HG02610 (cell line): ENCODE data around the gene SRGAP2C.
"Not testable (repeated sequence)": the region's sequence is repeated elsewhere in the genome, so short reads cannot be mapped to it uniquely, and the experiment has no call there.

ENCODE experiments used
- ATAC-seq: cut with Tn5 transposase; IDR thresholded peaks from one replicate; pipeline ENCODE4 v1.9.1; 2021; ENCODE audit warnings: mild to moderate bottlenecking, moderate library complexity; ENCODE audit not compliant: unreplicated experiment

Gene SRGAP2C

DNA sequence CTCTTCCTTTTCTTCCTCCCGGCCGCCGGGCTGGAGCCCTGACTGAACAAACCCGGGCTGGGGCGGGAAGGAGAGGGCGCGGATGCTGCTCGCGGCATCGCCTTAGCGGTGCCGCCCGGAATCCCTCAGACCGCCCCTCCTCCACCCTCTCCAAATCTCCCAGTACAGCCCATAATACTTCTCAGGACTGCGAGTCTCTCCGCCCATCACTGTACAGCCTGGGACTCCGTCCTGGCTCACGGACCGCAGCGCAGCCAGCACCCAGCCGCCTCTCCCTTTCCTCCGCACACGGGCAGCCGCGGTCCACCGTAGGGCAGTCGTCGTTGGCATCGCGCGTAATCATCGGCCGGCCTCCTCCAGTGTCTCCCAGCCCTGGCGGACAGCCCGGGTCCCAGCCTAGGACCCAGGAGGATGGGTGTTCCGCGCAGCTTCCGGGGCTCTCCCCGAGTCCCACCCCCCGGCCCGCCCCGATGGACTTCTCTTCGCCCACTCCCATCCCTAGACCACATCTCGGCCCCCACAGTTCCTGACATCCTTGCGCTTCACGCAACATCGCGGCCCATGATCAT is 449 bp downstream of the SRGAP2C start:
- not testable (repeated sequence) for ATAC-seq

DNA sequence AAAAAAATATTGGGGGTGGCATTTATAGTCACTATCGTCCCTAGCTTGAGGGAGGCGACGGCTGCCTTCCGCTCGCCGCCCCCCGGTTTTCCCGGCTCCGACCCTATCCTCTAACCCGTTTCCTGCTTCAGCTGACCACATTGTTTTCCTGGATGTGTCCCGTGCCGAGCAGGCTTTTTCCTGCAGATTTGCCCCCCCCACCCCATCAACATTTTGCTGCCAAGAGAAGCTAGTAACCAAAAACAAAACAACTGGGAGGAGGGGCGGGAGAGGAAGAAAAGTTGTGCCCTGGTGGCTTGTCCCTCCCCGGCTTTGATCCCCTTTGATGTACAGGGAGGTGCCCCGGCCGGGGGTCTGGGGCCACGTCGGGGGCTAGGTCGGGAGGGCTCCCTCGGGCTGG is 1.4 kb downstream of the SRGAP2C start:
- not testable (repeated sequence) for ATAC-seq

DNA sequence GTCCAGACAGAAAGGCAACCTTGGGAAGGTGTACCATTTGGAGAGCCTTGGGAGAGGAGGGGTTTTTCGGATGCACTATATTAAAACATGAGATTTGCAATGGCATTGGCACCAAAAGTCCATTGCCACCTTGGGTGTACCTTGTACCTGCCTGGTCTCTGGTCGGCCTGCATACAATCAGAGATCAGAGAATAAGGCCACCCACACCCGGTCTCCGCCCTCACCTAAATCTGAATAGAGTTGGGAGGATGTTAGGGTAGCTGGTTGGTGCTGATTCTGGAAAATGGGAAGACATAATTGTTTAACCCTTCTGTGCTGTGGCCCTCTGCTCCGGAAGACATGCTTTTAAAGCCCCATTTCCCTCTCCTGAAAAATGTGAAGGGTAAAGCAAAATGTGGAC is 3.1 kb downstream of the SRGAP2C start:
- not testable (repeated sequence) for ATAC-seq

DNA sequence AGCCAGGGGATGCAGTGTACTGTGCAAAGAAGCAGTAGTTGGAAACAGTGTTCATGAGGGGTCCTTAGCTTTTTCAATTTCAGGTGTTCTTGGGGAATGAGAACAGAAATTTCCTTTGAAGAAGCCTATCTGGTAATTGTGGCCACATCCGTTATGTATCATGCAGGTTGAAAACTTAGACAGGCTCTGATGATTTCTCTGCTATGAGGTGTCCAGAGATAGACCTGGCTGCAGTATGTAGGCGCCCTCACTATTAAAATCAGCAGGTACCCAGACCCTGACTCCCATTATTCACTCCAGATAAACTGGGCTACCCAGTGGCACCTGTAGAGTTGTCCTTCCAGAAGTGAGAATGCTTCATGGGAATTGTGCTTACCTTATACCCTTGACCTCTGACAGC is 7.7 kb downstream of the SRGAP2C start:
- not testable (repeated sequence) for ATAC-seq

DNA sequence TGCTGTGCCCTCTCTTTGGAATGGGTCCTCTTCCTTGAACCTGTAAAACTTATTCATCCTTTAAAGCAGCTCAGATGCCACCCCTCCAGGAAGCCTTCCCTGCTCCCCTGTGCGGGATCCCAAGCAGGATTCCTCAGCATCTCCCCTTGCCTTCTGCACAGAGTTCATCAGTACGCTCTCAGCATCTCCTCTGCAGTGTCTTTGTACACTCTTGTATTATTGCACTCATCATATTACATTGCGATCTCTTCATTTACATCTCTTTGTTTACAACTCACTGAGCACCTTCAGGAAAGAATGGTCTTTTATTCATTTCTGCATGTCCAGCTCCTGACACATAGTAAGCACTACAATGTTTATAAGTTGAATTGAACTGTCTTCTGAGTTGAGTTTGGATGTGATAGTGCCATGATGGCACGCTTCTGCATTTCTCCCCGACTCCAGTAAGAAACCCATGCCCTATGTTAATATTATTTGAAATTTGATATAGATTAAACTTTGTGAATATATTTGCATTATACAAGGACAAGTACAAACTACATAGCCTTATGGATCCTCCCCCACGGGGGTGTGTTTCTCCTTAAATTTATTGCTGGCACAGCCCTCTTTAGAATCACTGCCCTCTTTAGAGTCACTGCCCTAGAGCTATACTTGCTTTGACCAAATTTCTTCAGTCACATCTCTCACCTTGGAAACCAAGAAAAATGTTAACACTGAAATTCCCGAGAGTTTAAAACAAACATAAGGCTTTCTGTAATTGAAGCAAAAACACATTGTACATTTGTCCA is 12.5 kb downstream of the SRGAP2C start:
- ATAC-seq, result not testable (repeated sequence)

DNA sequence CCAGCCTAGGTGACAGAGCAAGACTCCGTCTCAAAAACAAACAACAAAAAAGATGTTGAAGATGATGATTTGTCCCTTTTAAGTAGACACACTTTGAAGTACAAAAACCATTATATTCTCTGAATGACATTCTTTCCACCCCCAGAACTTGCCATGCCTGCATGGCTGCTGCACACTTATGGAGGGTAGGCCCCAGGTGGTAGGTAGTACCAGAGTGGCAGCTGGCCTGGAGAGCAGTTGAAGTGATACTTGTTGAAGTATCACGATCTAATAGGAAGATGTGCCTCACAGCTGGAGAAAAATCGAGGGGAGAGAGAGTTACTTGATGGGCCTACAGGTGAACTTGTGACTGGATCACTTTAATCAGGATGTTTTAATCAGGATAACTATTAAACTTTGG is 15.0 kb downstream of the SRGAP2C start:
- not testable (repeated sequence) for ATAC-seq

DNA sequence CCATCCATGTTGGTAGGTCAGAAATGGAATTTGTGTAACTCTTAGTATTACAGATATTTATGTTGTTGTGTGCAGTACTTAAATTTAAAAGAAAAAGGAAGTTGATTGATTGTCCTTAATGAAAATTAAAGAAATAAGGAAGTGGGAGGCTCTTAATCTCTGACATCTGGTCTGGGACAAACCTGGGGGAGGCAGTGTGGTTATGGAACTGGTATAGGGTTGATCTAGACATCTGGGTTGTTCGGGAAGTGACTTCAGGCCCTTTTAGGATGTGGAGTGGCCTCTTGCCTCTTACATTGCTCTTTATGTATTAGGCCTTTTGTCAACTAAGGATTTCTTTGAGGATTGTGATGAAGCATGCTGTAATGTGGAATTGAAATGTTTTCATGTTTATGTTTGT is 15.5 kb downstream of the SRGAP2C start:
- ATAC-seq, result not testable (repeated sequence)

DNA sequence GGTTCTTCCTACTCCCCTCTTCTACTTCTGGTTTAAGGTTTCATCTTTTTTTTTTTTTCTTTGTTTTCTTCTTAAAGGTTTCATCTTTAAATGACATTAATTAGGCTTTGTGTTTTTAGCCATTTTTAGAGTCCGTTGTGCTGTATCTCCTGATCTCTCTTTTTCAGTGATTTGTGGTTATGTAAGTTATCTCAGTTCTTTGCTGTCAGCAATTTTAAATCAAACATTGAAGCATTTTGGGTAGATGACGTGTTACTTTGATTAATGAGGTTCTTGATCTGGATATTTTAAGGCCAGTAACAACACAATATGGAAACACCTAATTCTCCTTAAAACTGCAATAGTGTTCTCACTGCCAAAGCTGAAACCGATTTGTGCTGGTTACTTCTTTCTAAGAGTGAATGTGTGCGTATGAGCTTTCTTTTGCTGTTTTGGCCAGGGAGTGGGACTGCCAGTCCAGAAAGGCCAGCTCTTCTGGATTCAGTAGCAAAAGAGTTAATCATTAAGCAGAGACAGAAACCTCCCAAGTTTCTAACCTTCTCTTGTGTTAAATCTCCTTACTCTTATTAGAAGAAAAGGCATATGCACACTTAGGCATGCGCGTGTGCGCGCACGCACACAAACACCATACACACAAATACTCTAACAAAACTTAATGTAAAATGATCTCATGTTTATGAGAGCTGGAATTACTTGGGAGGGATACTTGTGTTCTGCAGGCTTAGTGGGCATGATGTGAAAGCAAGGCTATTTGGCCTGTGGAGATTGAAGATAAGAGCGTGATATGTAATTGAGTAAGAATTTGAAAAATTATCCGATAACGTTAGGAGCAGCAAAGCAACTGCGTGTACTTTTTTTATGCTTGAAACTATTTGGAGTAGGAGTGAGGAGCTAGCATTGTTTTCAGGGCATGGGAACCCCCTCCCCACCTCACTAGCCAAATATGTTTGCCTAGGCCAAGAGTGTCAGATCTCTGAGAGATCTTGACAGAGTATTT is 16.5 kb downstream of the SRGAP2C start:
- ATAC-seq, result not testable (repeated sequence)

DNA sequence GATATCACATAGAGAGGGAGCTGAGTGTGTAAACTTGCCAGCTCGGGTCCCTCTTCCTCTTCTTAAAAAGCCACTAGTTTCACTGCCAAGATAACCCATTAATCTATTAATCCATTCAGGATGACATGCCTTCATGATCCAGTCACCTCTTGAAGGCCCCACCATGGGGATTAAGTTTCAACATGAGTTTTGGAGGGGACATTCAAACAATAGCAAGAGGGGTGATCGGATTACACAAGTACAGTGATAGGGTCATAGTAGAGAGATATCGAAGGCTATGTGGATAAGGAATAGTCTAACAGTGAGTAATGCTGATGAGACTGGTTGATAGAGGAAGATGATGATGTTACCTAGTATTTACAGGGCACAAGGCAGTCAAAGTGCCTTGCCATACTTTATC is 18.2 kb downstream of the SRGAP2C start:
- ATAC-seq, result not testable (repeated sequence)

DNA sequence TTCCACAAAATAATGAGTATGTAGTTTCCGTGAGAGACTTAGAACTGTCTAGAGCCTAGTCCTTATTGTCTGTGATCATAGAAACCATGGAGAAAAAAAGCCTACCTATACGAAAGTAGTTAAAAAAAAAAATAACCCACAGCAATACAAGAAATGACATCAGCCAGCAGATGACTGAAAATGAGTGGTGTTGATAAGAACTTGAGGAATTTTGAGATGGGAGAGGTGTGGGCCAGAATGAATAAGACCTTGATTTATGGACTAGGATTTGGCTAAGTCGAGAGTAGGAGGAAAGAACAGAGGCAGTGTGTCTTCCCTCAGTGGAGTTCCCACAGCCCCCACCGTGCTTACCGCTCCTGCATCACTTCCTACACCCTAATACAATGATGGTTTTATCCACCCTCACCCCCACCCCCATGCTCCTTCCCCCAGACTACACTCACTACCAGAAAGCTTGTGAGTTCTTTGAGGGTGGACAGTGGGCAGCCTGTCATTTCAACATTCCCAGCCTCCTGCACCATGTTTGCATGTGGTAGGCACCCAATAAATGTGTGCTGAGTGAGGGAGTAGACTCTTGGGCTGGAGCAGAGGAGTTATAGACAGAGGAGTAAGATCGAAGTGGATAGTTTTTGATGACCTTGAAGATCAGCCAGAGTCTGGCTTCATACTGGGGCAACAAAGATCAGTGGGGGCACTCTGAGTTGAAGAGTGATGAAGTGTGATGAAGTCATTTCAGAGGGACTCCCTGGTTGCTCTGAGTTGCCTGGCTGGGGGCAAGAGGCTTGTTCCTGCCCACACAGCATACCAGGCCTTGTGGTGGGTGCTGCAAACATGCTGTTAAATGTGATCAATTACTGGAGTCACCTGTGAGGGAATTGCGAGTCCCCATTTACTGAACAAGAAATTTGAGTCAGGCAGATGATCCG is 21.3 kb downstream of the SRGAP2C start:
- ATAC-seq, result not testable (repeated sequence)

DNA sequence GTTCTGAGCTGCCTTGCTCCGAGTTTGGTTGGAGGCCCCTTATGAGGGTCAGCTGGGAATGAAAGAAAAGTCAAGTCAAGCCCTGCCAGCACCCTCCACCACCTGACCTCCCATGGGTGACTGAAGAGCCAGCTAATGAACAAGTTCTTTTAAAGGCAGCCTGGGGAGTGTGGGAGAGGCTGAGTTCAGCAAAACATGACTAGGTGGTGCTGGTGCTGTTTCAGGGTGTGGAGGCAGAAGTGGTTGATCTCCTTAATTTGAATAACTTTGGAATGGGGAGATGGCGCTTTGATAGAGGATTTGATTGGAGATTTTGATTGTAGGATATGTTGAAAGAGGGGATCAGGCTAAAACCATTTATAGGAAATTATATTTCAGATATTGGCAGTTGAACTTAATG is 22.6 kb downstream of the SRGAP2C start:
- not testable (repeated sequence) for ATAC-seq

DNA sequence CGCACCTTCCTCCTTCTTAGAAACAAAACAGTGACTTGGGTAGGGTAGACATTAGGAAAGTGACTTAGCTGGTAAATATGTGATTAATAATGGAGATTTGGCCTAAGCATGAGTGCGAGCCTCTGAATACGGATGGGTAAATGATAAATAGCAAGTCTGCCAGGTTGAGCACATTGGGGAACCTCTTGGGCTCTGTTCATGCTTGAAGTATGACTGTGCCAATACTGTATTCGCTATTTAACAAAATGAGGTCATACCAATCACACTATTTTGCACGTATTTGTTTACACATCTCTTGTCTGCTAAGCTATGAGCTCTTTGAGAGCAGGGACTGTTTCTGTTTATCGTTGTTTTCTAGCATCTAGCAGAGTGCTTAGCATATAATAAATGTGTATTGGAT is 23.6 kb downstream of the SRGAP2C start:
- ATAC-seq, result not testable (repeated sequence)

DNA sequence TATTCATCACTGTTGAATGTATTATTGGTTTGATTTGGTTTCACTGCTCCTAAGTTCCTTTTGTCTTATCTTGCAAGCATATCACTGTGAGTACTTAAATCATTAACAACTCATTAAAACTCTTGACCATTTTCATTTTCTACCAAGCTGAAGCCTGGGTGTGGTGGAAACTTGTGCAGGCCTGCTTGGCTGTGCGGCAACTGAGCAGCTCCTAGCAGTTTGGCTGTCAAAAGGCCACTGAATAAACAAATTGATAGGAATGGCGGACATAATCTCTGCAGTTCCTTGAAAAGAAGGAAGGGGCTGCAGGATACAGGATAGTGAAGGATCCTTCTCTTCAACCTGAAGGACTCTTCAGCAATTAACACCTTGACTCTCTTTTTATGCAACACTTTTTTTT is 26.0 kb downstream of the SRGAP2C start:
- ATAC-seq, result not testable (repeated sequence)

DNA sequence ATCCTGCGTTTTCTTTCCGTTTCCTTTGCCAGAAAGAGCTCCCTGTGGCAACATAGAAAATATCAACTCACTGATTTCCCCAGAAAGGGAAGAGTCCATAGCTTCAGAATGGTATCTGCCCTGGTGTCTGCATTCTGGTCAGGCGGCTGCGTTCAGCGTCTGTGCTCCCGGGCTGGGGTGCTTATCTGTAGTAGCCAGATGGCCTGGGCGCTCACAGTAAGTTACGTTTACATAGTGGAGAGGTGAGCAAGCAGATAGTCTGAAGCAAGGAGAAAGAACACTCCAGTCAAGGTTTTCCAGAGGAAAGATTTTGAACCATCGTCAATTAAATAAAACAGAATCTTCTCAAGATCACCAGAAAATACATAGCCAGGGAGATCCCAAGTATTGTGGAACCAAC is 28.7 kb downstream of the SRGAP2C start:
- not testable (repeated sequence) for ATAC-seq

DNA sequence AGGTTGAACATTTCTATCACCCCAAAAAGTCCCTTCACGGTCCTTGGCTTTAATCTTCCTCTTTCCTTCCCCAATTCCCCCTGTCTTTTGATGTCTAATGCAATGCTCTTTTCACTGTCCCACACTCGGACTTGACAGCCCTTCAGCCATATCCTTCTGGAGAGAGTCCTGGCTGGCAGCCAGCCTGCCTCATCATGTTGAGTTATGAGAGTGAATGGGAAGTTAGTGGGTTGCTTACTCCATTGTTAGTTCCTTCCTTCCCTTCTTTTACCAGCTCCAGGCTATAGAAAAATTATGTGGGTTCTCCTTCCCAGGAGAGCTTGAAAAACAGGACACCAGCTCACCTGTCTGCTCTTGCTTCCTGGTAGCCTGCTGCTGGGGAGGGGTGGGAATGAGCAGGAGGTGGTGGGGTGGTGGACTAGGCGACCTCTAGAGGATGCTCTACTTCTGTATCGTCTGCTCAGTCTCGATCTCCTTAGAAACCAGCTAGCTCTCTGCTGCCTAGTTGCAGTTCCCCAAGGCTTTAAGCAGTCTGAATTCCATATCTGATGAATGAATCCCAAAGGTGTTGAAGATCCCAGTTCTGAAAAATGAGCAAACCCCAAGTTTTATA is 29.9 kb downstream of the SRGAP2C start:
- not testable (repeated sequence) for ATAC-seq

DNA sequence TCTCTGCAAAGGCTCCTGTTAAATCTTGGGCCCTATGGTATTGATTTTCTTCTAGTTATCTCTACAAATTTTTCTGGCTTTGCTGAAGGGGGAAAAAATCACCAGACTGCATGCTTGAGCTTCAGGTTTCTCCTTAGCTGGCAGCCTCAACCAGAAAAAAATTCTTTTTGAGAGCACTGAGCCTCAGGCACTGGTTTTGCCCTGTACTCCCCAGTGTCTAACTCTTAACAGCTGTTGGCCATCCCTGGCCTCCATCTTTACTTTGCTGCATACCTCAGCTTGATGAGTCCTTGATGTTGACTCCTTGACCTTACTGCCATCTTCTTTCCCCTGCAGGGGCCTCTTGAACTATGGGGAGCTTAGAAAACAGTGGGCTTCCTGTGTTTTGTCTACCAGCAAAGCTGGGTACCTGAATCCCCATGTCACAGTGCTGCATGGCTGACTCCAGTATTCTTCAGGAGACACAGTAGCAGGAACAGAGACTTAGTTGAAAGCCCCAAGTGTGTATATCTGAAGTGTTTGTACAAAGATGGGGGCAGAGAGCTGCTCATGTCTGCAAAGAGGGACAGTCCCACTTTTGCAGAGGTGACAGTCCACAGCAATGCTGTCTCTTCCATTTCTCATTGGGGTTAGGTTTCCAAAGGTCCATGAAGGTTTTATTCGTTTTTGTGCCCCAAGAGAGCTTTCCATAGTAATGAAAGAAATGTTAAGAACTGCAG is 31.1 kb downstream of the SRGAP2C start:
- not testable (repeated sequence) for ATAC-seq

DNA sequence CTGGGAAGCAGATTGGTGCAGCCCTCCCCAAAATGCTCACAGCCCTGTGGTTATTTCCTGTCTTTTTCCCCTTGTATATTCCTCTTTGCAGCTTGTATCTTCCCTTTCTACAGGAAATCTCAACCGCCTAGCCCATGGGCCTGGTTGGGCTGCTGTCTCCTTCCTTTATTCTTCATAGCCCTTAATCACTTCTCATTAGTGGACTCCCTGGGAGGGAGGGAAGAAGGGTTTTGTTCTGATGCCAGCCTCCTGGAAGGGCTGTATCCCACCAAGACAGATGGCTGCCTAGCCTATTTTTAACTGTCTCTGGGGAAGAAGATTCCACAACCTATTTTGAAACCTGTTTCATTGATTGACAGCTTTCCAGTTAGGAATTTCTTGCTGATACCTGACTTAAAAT is 31.9 kb downstream of the SRGAP2C start:
- not testable (repeated sequence) for ATAC-seq

DNA sequence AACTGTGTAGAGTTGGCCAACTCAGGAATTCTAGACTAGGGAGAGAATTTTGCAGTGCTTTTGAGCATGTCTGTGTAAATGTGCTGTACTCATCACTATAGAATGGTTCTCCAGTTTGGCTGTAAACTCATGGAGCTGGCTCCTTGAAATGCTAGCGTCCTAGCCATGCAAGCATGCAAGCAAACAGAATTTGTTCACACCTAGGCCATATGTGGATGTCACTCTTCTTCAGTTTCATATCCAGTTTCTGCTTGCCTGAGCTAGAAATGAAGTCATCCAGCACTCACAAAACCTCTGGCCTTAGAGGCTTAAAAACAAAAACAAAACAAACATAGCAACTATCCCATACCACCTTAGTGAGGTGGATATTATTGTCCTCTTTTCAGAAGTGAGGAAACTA is 37.0 kb downstream of the SRGAP2C start:
- ATAC-seq, result peak; percentile 52

DNA sequence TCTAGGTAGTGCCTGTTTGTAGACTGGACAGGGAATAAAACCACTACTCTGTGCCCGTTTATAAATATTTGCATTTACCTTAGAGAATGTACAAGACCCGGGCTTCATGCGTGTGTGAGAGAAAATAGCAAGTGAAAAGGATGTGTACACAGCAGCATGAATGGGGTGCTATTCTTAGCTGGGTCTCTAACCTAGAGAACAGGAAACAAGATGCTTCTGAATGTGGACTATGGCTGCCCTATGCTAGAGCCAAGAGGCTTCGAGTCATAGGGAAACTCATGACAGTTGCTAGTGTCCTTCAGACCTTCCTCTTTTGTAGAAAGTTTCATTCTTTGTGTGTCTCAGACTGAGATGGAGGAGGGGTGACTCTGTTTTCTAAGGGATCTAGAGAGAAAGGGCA is 39.9 kb downstream of the SRGAP2C start:
- ATAC-seq, result peak; percentile 99
